Measurements from ENCODE around the gene TDRD1. TPM values are rescaled to one million over a fixed set of nuclear protein-coding genes. Genes with fewer than 3 reads are reported as not detected.

Gene TDRD1
- total and polyA plus RNA-seq, 9 donors = 0.04 to 0.29 (median 0.06) TPM

- Histone ChIP-seq H3K36me3 (ENCODE audit: control insufficient read depth, insufficient read depth, low read length) (peaks cover 11% of the 10 kb centered on the region), H3K27ac (ENCODE audit: low read length) (no peak overlapping the region), H3K4me3 (ENCODE audit: low read length) (no peak overlapping the region), H3K9me3 (replicated peaks; ENCODE audit: control insufficient read depth, low read depth, low read length) (no peaks in the 10 kb centered on the region), H3K27me3 (ENCODE audit: control insufficient read depth, insufficient read depth, low read length) (no peaks in the 10 kb centered on the region), H3K4me1 (ENCODE audit: control insufficient read depth, insufficient read depth, low read length) (no peaks in the 10 kb centered on the region)
- no peak for DNase-seq
- no CpG with 5 or more reads among the region's 2 CpGs for WGBS (ENCODE audit: insufficient coverage)
Measured at GRCh38 chr10:114151486-114151885, 27.7 kb upstream of the TDRD1 start.

- no peaks in the 10 kb centered on the region for H3K9me3 ChIP-seq (replicated peaks; ENCODE audit: control insufficient read depth, low read depth, low read length)
- no CpG with 5 or more reads among the region's 1 CpG for WGBS (ENCODE audit: insufficient coverage)
- H3K36me3 ChIP-seq (ENCODE audit: control insufficient read depth, insufficient read depth, low read length) = peaks cover 12% of the 10 kb centered on the region
Measured at GRCh38 chr10:114151892-114152291, 27.3 kb upstream of the TDRD1 start.

GRCh38 chr10:114157912-114158311, 21.2 kb upstream of the TDRD1 start:
- DNase-seq = no peak
- Histone ChIP-seq H3K4me1 (ENCODE audit: control insufficient read depth, insufficient read depth, low read length) (no peaks in the 10 kb centered on the region), H3K4me3 (ENCODE audit: low read length) (no peak overlapping the region), H3K27me3 (ENCODE audit: control insufficient read depth, insufficient read depth, low read length) (no peaks in the 10 kb centered on the region), H3K36me3 (ENCODE audit: control insufficient read depth, insufficient read depth, low read length) (peaks cover 4% of the 10 kb centered on the region), H3K9me3 (replicated peaks; ENCODE audit: control insufficient read depth, low read depth, low read length) (no peaks in the 10 kb centered on the region), H3K27ac (ENCODE audit: low read length) (no peak overlapping the region)
- WGBS (ENCODE audit: insufficient coverage) = no CpG with 5 or more reads among the region's 2 CpGs

More at GRCh38 chr10:114151892-114152291, 27.3 kb upstream of the TDRD1 start:
- Histone ChIP-seq H3K27me3 (ENCODE audit: control insufficient read depth, insufficient read depth, low read length) (no peaks in the 10 kb centered on the region), H3K4me1 (ENCODE audit: control insufficient read depth, insufficient read depth, low read length) (no peaks in the 10 kb centered on the region), H3K4me3 (ENCODE audit: low read length) (no peak overlapping the region), H3K27ac (ENCODE audit: low read length) (no peak overlapping the region)
- no peak for DNase-seq

- no peak for DNase-seq
- H3K27ac ChIP-seq (ENCODE audit: low read length) = no peak overlapping the region
- no peaks in the 10 kb centered on the region for H3K4me1 ChIP-seq (ENCODE audit: control insufficient read depth, insufficient read depth, low read length)
- no peaks in the 10 kb centered on the region for H3K27me3 ChIP-seq (ENCODE audit: control insufficient read depth, insufficient read depth, low read length)
- WGBS (ENCODE audit: insufficient coverage) = 67% methylated on average over 1 of the region's 2 CpGs
- peaks cover 2% of the 10 kb centered on the region for H3K36me3 ChIP-seq (ENCODE audit: control insufficient read depth, insufficient read depth, low read length)
- H3K4me3 ChIP-seq (ENCODE audit: low read length) = no peak overlapping the region
- no peaks in the 10 kb centered on the region for H3K9me3 ChIP-seq (replicated peaks; ENCODE audit: control insufficient read depth, low read depth, low read length)
Measured at GRCh38 chr10:114163062-114163461, 16.1 kb upstream of the TDRD1 start.

GRCh38 chr10:114166043-114166442, 13.1 kb upstream of the TDRD1 start:
- DNase-seq = no peak
- Histone ChIP-seq H3K36me3 (ENCODE audit: control insufficient read depth, insufficient read depth, low read length) (no peaks in the 10 kb centered on the region), H3K27ac (ENCODE audit: low read length) (no peak overlapping the region), H3K9me3 (replicated peaks; ENCODE audit: control insufficient read depth, low read depth, low read length) (peaks cover 5% of the 10 kb centered on the region), H3K4me1 (ENCODE audit: control insufficient read depth, insufficient read depth, low read length) (no peaks in the 10 kb centered on the region), H3K27me3 (ENCODE audit: control insufficient read depth, insufficient read depth, low read length) (no peaks in the 10 kb centered on the region), H3K4me3 (ENCODE audit: low read length) (no peak overlapping the region)
- WGBS (ENCODE audit: insufficient coverage) = 45% methylated on average over 2 of the region's 3 CpGs

- Histone ChIP-seq H3K27ac (ENCODE audit: low read length) (no peak overlapping the region), H3K27me3 (ENCODE audit: control insufficient read depth, insufficient read depth, low read length) (no peaks in the 10 kb centered on the region), H3K36me3 (ENCODE audit: control insufficient read depth, insufficient read depth, low read length) (no peaks in the 10 kb centered on the region), H3K9me3 (replicated peaks; ENCODE audit: control insufficient read depth, low read depth, low read length) (peaks cover 5% of the 10 kb centered on the region), H3K4me3 (ENCODE audit: low read length) (no peak overlapping the region), H3K4me1 (ENCODE audit: control insufficient read depth, insufficient read depth, low read length) (no peaks in the 10 kb centered on the region)
- no CpG with 5 or more reads among the region's 3 CpGs for WGBS (ENCODE audit: insufficient coverage)
- DNase-seq = no peak
Measured at GRCh38 chr10:114166494-114166893, 12.7 kb upstream of the TDRD1 start.

- Histone ChIP-seq H3K27me3 (ENCODE audit: control insufficient read depth, insufficient read depth, low read length) (no peaks in the 10 kb centered on the region), H3K36me3 (ENCODE audit: control insufficient read depth, insufficient read depth, low read length) (no peaks in the 10 kb centered on the region), H3K27ac (ENCODE audit: low read length) (no peak overlapping the region), H3K4me1 (ENCODE audit: control insufficient read depth, insufficient read depth, low read length) (peaks cover 2% of the 10 kb centered on the region), H3K4me3 (ENCODE audit: low read length) (no peak overlapping the region), H3K9me3 (replicated peaks; ENCODE audit: control insufficient read depth, low read depth, low read length) (peaks cover 5% of the 10 kb centered on the region)
- no peak for DNase-seq
- WGBS (ENCODE audit: insufficient coverage) = 100% methylated on average over 2 of the region's 3 CpGs
Measured at GRCh38 chr10:114167985-114168384, 11.2 kb upstream of the TDRD1 start.

- H3K4me1 ChIP-seq (ENCODE audit: control insufficient read depth, insufficient read depth, low read length) = peaks cover 2% of the 10 kb centered on the region
- no peaks in the 10 kb centered on the region for H3K36me3 ChIP-seq (ENCODE audit: control insufficient read depth, insufficient read depth, low read length)
- H3K9me3 ChIP-seq (replicated peaks; ENCODE audit: control insufficient read depth, low read depth, low read length) = peaks cover 5% of the 10 kb centered on the region
- H3K4me3 ChIP-seq (ENCODE audit: low read length) = no peak overlapping the region
- DNase-seq = no peak
- H3K27ac ChIP-seq (ENCODE audit: low read length) = no peak overlapping the region
- no peaks in the 10 kb centered on the region for H3K27me3 ChIP-seq (ENCODE audit: control insufficient read depth, insufficient read depth, low read length)
- 100% methylated on average over 1 of the region's 3 CpGs for WGBS (ENCODE audit: insufficient coverage)
Measured at GRCh38 chr10:114168450-114169009, 10.6 kb upstream of the TDRD1 start.

GRCh38 chr10:114172216-114172615, 6.9 kb upstream of the TDRD1 start:
- Histone ChIP-seq H3K4me1 (ENCODE audit: control insufficient read depth, insufficient read depth, low read length) (peaks cover 4% of the 10 kb centered on the region), H3K27ac (ENCODE audit: low read length) (no peak overlapping the region), H3K27me3 (ENCODE audit: control insufficient read depth, insufficient read depth, low read length) (peaks cover 4% of the 10 kb centered on the region), H3K9me3 (replicated peaks; ENCODE audit: control insufficient read depth, low read depth, low read length) (peaks cover 5% of the 10 kb centered on the region), H3K4me3 (ENCODE audit: low read length) (no peak overlapping the region), H3K36me3 (ENCODE audit: control insufficient read depth, insufficient read depth, low read length) (no peaks in the 10 kb centered on the region)
- WGBS (ENCODE audit: insufficient coverage) = no CpG with 5 or more reads among the region's 1 CpG
- peak; percentile 35 for DNase-seq

GRCh38 chr10:114172776-114173602, 6.2 kb upstream of the TDRD1 start:
- WGBS (ENCODE audit: insufficient coverage) = 30% methylated on average over 2 of the region's 9 CpGs
- Histone ChIP-seq H3K27ac (ENCODE audit: low read length) (peak overlapping the region; percentile 89), H3K9me3 (replicated peaks; ENCODE audit: control insufficient read depth, low read depth, low read length) (peaks cover 5% of the 10 kb centered on the region), H3K36me3 (ENCODE audit: control insufficient read depth, insufficient read depth, low read length) (no peaks in the 10 kb centered on the region), H3K27me3 (ENCODE audit: control insufficient read depth, insufficient read depth, low read length) (peaks cover 4% of the 10 kb centered on the region), H3K4me1 (ENCODE audit: control insufficient read depth, insufficient read depth, low read length) (peaks cover 4% of the 10 kb centered on the region), H3K4me3 (ENCODE audit: low read length) (peak overlapping the region; percentile 98)
- DNase-seq = peak; percentile 29
